ENCODE measurements around the gene C1QTNF2.

DNA sequence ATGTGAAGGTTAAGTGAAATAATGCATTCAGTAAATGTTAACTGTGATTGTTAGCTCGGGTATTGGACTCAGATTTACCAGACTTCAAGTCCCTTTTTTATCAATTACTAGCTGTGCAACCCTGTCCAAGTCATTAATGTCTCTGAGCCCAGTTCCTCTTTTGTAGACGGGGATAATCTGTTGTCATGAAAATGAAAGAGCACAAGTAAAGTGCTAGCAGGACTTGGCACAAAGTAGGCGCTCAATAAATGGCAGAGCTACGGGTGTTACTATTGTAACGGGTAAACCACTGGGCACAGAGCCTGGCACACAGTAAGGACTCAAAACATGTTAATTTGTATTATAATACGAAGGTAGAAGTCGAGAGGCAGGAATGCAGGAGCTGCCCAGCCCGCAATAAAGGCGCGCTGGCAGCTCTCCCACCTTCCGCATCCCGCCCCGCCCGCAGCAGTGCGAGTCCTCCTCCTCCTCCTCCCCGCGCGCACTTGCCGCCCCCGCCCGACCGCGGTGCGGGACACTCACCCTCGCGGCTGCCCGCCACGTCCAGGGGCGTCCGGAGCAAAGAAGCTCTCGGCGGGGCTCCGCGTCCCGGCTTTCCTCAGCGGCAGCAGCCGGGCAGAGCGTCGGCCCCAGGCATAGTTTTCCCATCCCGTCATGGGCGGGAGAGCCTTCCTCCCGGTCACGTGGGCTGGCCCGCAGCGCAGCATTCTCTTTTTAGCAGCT, at the start of gene C1QTNF2:
- TF ChIP-seq EZH2 (IDR thresholded peaks at IDR 0.05; ENCODE audit: borderline replicate concordance, insufficient read depth, low read depth, low read length, poor library complexity, severe bottlenecking) (peak; percentile 65), CTCF (IDR thresholded peaks at IDR 0.05) (no peak)

Data from B cell (primary cell).